T47D (cell line): Measurements from ENCODE around the gene PCDHGA1.
A peak's percentile ranks its signal among the peaks of the same experiment; 100 is the strongest.

ENCODE experiments used
- DNase-seq, 2 experiments: peaks; one replicate each; pipeline versions ENCODE4 v3.0.0 to v3.0.0-alpha.2; 2011 to 2012; ENCODE audit warnings: low read depth in 1 of 2, low spot score in 1 of 2
- JUND ChIP-seq: IDR thresholded peaks from 2 replicates; pipeline ENCODE4 v1.6.1; 2012; ENCODE audit warnings: low read depth
- in situ Hi-C: cut with HindIII; loops from 2 replicates; pipeline ENCODE4 v1.10.0; 2016; ENCODE audit warnings: low sequenced_read_pairs, low pct_unique_long_range_greater_than_20kb

Gene PCDHGA1

DNA sequence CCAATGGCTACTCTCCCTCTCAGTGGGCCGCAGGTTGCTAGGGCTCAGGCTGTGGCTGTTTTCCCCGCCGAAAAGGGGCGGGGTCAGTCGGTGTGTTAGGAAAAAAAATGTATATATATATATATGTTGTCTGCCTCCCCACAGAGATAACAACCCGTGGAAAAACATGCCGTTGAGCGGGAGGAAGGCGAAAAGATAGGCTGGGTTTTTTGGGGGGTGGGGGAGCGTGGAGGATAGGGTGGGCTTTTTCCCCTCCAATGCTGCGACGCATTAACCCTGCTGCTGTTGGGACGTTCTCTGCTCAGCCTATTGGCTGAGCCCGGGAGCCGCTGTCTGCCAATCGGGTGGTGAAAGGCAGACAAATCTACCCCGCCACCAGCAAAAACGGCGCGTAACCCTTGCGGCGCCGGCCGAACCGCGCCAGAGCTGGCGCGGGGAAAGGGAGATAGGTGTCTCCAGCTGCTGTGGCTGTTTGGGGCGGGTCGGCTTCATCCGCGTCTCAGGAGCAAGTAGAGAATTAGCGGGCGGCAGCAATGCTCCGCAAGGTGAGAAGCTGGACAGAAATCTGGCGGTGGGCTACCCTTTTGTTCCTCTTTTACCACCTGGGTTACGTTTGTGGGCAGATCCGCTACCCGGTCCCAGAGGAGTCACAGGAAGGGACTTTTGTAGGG is 154.5 kb downstream of the PCDHGA1 start, which contains the start of gene PCDHGC4:
Gene PCDHGC4 (plus strand): TSS at position 390 of the 671 bp plus-strand sequence. CDS start 144 bp downstream, at position 534.
- peak in 1 of 2 experiments; percentile 0 for DNase-seq
- TF ChIP-seq JUND = no peak
- in situ Hi-C loops = no loop called here

DNA sequence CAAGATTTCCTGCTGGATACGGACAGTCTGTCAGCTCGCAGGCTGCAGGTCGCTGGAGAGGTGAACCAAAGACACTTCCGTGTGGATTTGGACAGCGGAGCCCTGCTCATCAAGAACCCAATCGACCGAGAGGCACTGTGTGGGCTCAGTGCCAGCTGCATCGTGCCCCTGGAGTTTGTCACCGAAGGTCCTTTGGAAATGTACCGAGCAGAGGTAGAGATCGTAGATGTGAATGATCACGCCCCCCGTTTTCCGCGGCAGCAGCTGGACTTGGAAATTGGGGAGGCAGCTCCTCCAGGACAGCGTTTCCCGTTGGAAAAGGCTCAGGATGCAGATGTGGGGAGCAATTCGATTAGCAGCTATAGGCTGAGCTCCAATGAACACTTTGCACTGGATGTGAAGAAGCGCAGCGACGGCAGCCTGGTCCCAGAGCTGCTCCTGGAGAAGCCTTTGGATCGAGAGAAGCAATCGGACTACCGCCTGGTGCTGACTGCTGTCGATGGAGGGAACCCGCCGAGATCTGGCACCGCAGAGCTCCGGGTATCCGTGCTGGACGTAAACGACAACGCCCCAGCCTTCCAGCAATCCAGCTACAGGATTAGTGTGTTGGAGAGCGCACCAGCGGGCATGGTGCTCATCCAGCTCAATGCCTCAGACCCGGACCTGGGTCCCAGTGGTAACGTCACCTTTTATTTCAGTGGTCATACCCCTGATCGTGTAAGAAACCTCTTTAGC is 155.2 kb downstream of the PCDHGA1 start:
- in situ Hi-C loops = no loop called here
- TF ChIP-seq JUND = no peak
- DNase-seq = peak in 1 of 2 experiments; percentile 0

DNA sequence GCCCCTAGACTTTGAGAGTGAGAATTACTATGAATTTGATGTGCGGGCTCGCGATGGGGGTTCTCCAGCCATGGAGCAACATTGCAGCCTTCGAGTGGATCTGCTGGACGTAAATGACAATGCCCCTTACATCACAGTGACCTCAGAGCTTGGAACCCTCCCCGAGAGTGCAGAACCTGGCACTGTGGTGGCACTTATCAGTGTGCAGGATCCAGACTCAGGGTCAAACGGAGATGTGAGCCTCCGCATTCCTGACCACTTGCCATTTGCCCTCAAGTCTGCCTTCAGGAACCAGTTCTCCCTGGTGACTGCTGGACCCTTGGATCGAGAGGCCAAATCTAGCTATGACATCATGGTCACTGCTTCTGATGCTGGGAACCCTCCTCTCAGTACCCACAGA is 155.8 kb downstream of the PCDHGA1 start:
- in situ Hi-C loops = no loop called here
- peak in 1 of 2 experiments; percentile 3 for DNase-seq
- no peak for TF ChIP-seq JUND

DNA sequence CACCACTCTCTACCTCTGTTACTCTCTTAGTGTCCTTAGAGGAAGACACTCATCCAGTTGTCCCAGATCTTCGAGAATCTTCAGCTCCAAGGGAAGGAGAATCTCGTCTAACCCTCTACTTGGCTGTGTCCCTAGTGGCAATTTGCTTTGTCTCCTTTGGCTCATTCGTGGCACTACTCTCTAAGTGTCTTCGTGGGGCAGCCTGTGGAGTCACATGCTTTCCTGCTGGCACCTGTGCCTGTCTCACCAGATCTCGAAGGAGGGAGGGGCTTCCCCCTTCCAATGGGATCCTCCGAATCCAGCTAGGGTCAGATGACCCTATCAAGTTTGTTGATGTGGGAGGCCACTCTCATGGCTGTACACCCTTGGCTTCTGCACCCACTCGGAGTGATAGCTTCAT is 156.8 kb downstream of the PCDHGA1 start:
- in situ Hi-C loops = no loop called here
- TF ChIP-seq JUND = no peak

DNA sequence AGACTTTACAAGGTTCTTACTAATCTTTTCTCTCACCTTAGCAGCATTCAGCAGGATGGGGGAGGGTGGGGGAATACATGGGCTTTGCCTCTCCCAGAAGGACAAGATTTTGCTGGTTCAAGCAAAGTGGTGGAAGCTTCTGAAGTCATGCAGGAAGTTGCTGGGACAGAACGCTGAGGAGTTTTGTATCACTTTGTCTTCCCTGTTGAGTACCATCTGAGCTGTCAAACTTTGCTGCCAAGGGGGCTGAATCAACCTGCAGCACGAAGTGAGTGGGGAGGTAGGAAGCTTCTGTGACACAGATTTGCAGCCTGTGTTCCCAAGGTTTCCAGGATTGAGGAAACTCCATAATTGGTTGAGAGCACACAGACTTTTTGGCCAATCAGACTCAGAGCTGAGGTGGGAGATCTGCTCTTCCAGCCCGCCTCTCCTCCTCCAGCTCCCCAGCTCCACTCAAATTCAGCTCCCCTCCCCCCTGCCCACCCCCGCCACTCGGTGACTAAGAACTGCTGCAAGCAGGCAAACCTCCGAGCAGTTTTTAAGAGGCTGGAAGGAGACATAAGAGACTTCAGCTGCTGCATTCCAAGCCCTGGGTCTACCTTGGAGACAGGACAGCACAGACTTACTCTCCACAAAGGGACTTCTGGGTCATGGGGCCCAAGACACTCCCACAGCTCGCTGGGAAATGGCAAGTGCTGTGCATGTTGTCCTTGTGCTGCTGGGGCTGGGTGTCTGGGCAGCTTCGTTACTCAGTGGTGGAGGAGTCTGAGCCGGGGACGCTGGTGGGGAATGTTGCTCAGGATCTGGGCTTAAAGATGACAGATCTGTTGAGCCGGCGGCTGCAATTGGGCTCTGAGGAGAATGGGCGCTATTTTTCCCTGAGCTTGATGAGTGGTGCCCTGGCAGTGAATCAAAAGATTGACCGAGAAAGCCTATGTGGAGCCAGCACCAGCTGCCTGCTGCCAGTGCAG is 158.6 kb downstream of the PCDHGA1 start, which contains the start of gene PCDHGC5:
Gene PCDHGC5 (plus strand): TSS at position 491 of the 971 bp plus-strand sequence. CDS start 160 bp downstream, at position 651.
- in situ Hi-C loops = no loop called here
- DNase-seq = no peak
- no peak for TF ChIP-seq JUND

More for the DNA sequence above, 156.8 kb downstream of the PCDHGA1 start:
- no peak for DNase-seq

DNA sequence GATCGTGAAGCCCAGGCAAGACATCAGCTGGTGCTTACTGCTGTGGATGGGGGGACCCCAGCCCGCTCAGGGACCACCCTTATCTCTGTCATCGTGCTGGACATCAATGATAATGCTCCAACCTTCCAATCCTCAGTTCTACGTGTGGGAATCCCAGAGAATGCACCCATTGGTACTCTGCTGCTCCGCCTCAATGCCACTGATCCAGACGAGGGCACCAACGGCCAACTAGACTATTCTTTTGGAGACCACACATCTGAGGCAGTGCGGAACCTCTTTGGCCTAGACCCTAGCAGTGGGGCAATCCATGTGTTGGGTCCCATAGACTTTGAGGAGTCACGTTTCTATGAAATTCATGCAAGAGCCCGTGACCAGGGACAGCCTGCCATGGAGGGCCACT is 159.5 kb downstream of the PCDHGA1 start:
- in situ Hi-C loops = no loop called here
- TF ChIP-seq JUND = no peak
- no peak for DNase-seq

DNA sequence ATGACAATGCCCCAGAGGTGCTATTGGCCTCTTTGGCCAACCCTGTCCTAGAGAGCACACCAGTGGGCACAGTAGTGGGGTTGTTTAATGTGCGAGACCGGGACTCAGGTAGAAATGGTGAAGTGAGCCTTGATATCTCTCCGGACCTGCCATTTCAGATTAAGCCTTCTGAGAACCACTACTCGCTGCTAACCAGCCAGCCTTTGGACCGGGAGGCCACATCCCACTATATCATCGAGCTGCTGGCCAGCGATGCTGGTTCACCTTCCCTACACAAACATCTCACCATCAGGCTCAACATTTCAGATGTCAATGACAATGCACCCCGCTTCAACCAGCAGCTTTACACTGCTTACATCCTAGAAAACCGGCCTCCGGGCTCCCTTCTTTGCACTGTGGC is 160.0 kb downstream of the PCDHGA1 start:
- TF ChIP-seq JUND = no peak
- in situ Hi-C loops = no loop called here
- DNase-seq = no peak

DNA sequence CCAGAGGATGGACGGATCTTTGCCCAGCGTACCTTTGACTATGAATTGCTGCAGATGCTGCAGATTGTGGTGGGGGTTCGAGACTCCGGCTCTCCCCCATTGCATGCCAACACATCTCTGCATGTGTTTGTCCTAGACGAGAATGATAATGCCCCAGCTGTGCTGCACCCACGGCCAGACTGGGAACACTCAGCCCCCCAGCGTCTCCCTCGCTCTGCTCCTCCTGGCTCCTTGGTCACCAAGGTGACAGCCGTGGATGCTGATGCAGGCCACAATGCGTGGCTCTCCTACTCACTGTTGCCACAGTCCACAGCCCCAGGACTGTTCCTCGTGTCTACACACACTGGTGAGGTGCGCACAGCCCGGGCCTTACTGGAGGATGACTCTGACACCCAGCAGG is 160.5 kb downstream of the PCDHGA1 start:
- no peak for DNase-seq
- in situ Hi-C loops = no loop called here
- TF ChIP-seq JUND = no peak

DNA sequence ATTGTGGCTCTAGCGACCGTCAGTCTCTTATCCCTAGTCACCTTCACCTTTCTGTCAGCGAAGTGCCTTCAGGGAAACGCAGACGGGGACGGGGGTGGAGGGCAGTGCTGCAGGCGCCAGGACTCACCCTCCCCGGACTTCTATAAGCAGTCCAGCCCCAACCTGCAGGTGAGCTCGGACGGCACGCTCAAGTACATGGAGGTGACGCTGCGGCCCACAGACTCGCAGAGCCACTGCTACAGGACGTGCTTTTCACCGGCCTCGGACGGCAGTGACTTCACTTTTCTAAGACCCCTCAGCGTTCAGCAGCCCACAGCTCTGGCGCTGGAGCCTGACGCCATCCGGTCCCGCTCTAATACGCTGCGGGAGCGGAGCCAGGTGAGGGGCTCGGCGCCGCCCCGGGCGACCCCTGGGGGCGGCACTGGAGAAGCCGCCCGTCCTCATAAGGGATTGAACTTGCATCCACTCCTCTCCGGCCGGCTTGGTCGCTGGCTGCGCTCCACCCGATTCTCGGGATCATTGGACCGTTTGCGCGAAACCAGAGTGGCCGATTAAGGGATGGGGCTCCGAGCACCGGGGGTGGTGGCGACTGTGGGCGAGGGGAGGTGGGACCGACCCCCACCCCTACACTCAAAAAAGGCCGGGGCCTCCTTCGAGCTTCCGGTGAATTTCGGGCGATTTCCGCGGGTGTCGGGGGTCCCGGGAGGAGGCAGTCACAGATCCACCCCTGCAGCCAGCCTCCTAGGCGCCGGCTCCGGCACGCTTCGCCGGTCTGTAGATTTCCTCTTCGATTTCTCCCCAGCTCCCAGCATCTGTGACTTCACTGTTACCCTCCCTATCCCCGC is 161.2 kb downstream of the PCDHGA1 start:
- in situ Hi-C loops = no loop called here
- TF ChIP-seq JUND = no peak
- DNase-seq = no peak

DNA sequence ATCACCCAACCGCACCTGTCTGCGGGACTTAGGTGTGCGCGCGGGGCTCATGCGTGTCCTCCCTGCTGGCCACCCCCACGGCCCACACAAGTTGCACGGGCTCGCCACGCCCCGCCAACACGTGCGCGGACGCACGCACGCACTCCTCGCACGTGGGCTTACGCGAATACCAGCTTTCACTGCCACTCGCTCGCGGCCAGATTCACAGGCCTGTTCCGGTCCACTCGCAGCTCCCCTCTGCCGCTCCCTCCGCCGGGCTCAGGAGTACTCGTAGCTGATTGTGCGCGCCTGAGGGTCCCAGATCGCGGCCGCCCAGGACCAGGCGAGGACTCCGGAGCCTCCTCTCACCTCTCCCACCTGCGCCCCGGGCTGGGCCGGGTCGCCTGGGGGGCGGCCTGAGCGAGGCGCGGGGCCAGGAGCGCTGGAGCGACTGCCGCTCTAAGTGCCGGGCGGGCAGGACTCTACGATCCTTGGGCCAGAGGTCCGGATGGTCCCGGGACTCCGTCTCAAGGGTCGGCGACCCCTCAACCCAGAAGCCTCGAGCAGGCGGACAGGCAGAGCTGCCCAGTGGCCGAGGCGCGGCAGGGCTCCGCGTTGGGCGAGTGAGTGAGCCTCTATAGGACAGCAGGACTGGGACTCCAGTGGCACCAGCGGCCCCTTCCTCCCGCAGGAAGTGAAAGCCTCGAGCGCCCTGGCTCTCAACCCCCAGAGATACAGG is 162.0 kb downstream of the PCDHGA1 start:
- TF ChIP-seq JUND = no peak
- in situ Hi-C loops = no loop called here
- no peak for DNase-seq

DNA sequence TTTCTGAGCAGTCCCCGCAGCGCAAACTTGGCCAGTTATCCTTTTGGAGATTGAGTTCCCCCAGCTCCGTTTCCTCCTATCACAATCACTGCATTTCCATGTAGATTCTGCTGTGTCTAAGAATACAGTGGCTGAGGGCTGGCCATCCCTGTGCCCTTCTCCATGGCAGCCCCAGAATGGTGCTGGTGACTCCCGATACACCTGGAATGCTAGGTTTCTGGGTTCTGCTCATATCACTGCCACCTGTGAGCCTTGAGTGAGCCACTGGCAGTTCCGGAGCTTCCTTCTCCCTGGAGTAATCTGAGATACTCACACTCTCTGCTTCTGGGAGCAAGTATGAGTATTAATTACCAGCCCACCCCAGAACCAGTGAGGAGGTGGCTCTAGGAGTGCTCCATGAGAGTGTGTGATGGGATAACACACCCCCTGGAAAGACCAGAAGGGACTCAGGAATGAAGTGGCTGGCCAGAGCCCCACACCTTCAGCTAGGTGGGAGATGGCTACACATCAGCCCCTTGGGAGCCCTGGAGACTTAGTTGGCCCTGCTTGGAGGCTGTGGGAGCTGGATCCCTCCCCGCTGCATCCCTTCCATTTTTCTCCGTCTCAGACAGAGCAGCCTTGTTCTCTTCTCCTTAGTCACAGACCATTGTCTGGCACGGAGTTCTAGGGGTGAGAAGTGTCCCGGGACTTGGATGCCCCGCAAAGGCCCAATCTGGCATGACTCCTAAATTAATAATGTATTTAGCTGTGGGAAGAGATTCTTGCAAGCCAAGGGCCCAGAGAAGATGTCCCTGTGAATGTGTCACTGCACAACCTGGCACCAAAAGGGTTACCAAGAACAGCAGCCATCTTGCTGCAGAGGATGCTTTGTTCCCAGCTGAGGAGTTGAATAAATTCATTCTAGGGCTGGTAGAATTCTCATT is 163.4 kb downstream of the PCDHGA1 start:
- TF ChIP-seq JUND = no peak
- DNase-seq = no peak
- in situ Hi-C loops = no loop called here
